ENCODE results near the gene UBE2H. TPM values are rescaled to one million over a fixed set of nuclear protein-coding genes. Genes with fewer than 3 reads are reported as not detected.

Gene UBE2H
- total and polyA plus RNA-seq, 10 of the 15 experiments (the other 5 are each of a cell fraction or from before 2014, with no cell fraction given), result 15.6 to 75.5 (median 32.8) TPM

- Histone ChIP-seq H2AFZ (ENCODE audit: control insufficient read depth, low read depth, low read length) (no peak overlapping the region), H3K4me1 (ENCODE audit: control insufficient read depth, insufficient read depth, low read length) (peaks cover 21% of the 10 kb centered on the region), H3K4me2 (ENCODE audit: control insufficient read depth, insufficient read depth) (peak overlapping the region; percentile 90), H4K20me1 (ENCODE audit: control insufficient read depth, insufficient read depth) (no peaks in the 10 kb centered on the region), H3K9me3 (replicated peaks; ENCODE audit: control insufficient read depth, insufficient read depth, low read length) (no peaks in the 10 kb centered on the region; the same call in 2 of the 3 replicates), H3K79me2 (ENCODE audit: control insufficient read depth, insufficient read depth, low read length) (no peaks in the 10 kb centered on the region), H3K27me3 (replicated peaks in 1 of 2; ENCODE audit: control insufficient read depth in 2 of 2, insufficient read depth in 2 of 2, low read length in 1 of 2) (peaks cover 29 to 32% of the 10 kb centered on the region in 2 experiments), H3K9ac (ENCODE audit: control insufficient read depth, insufficient read depth, low read length) (no peak overlapping the region), H3K4me3 (peak overlapping the region; percentile 74; the same call in 1 of the 2 replicates), H3K27ac (ENCODE audit: control insufficient read depth, insufficient read depth) (no peak overlapping the region), H3K36me3 (ENCODE audit: control insufficient read depth in 2 of 2, insufficient read depth in 2 of 2, low read length in 1 of 2) (no peaks in the 10 kb centered on the region)
- ChIA-PET SMC1A (ENCODE audit: uncharacterized antibody, unreplicated experiment) (no interaction called here), RAD21 (ENCODE audit: unreplicated experiment) (no interaction called here), CTCF (interaction anchor here (1.0 kb wide), 1 partner anchor 113 kb away, joined by 3 read pairs; no protein-coding TSS in a partner anchor), POLR2A (interaction anchor here (0.8 kb wide), 1 partner anchor 9 kb away, joined by 3 read pairs; no protein-coding TSS in a partner anchor)
- no TSS peak for BruUV-seq (replicated peaks)
- in situ Hi-C loops (cut with MboI) (no loop called here), intact Hi-C loops (cut with micrococcal nuclease; ENCODE audit: unreplicated experiment) (no loop called here)
- DNase-seq (ENCODE audit: low read depth, low spot score) (no peak), ATAC-seq (peak; percentile 1; the same call in 2 of the 3 replicates), FAIRE-seq (no peak)
- no peak for TF ChIP-seq SMC3 (IDR thresholded peaks at IDR 0.05; ENCODE audit: borderline replicate concordance, low read length)
- TF ChIP-seq TCF3 (IDR thresholded peaks at IDR 0.05; ENCODE audit: borderline replicate concordance, insufficient read depth, low read depth, low read length), result no peak
- no peak for TF ChIP-seq SUPT20H (IDR thresholded peaks at IDR 0.05; ENCODE audit: borderline replicate concordance, control insufficient read depth, low read depth, low read length)
- peak; percentile 82 for TF ChIP-seq SUZ12 (IDR thresholded peaks at IDR 0.05; ENCODE audit: unreplicated experiment)
- no peak for TF ChIP-seq MYB (IDR thresholded peaks at IDR 0.05; ENCODE audit: borderline replicate concordance, low read depth, low read length)
- TF ChIP-seq SREBF1 (IDR thresholded peaks at IDR 0.05; ENCODE audit: low read length), result no peak
- no peak for TF ChIP-seq CHD1 (IDR thresholded peaks at IDR 0.05; ENCODE audit: low read depth, low read length)
- WGBS (ENCODE audit: insufficient coverage, insufficient replicate concordance, low lambda C conversion rate, missing lambda C conversion rate), result 5% methylated on average over 46 of the region's 55 CpGs
These were observed 171.5 kb downstream of the UBE2H start for GRCh38 chr7:129780974-129781927.

Small RNA genes within 50 kb of the gene (small RNA-seq; reads per million reads assigned to genes)
- gene RF00019, result not detected

Other genes starting within 250 kb of the UBE2H start
- gene ZC3HC1, start 98.4 kb upstream of the UBE2H start, total RNA-seq (2014; rRNA removed), result 25.0 and 29.2 TPM in 2 replicates
- gene ZC3HC1, start 98.4 kb upstream of the UBE2H start, total RNA-seq (2014; rRNA removed; fragmentation: Illumina TruSeq; extraction: Trizol), result 18.5 and 19.2 TPM in 2 replicates
- gene ZC3HC1, start 98.4 kb upstream of the UBE2H start, total RNA-seq (2021), result 22.3 and 22.8 TPM in 2 replicates
- gene ZC3HC1, start 98.4 kb upstream of the UBE2H start, polyA plus RNA-seq (2011; rRNA removed), result 23.5 and 28.0 TPM in 2 replicates
- 22.1 and 28.1 TPM in 2 replicates for gene ZC3HC1, start 98.4 kb upstream of the UBE2H start, polyA plus RNA-seq (2014; fragmentation: Illumina TruSeq; extraction: Trizol)
- gene ZC3HC1, start 98.4 kb upstream of the UBE2H start, polyA plus RNA-seq (2014; fragmentation: Nextera tagmentation; extraction: Ambion mirVana), result 10 to 100 TPM; 44.8 to 54.7 TPM
- gene ZC3HC1, start 98.4 kb upstream of the UBE2H start, polyA plus RNA-seq (2014; rRNA removed), result 19.3 and 22.2 TPM in 2 replicates
- 10 to 100 TPM; 36.4 to 39.6 TPM for gene ZC3HC1, start 98.4 kb upstream of the UBE2H start, polyA plus RNA-seq (2016; fragmentation: Nextera tagmentation; extraction: Ambion mirVana)
- 9.8 and 10.8 TPM in 2 replicates for gene KLHDC10, start 117.6 kb upstream of the UBE2H start, total RNA-seq (2014; rRNA removed)
- gene KLHDC10, start 117.6 kb upstream of the UBE2H start, total RNA-seq (2014; rRNA removed; fragmentation: Illumina TruSeq; extraction: Trizol), result 8.2 and 9.0 TPM in 2 replicates
- 12.9 and 15.4 TPM in 2 replicates for gene KLHDC10, start 117.6 kb upstream of the UBE2H start, total RNA-seq (2021)
- gene KLHDC10, start 117.6 kb upstream of the UBE2H start, polyA plus RNA-seq (2011; rRNA removed), result 20.6 and 22.9 TPM in 2 replicates
- gene KLHDC10, start 117.6 kb upstream of the UBE2H start, polyA plus RNA-seq (2014; fragmentation: Illumina TruSeq; extraction: Trizol), result 12.0 and 15.2 TPM in 2 replicates
- 1 to 10 TPM; 2.9 to 3.2 TPM for gene KLHDC10, start 117.6 kb upstream of the UBE2H start, polyA plus RNA-seq (2014; fragmentation: Nextera tagmentation; extraction: Ambion mirVana)
- gene KLHDC10, start 117.6 kb upstream of the UBE2H start, polyA plus RNA-seq (2014; rRNA removed), result 8.9 and 15.2 TPM in 2 replicates
- 1 to 10 TPM; 3.5 to 4.3 TPM for gene KLHDC10, start 117.6 kb upstream of the UBE2H start, polyA plus RNA-seq (2016; fragmentation: Nextera tagmentation; extraction: Ambion mirVana)

Data from GM12878 (cell line).